GM12801 (cell line): Measurements from ENCODE around the gene CCDC141.

Experiments used
- CTCF ChIP-seq: IDR thresholded peaks from one replicate; pipeline ENCODE4 v1.5.1; 2011; ENCODE audit warnings: control low read depth; ENCODE audit not compliant: insufficient read length; ENCODE audit errors: extremely low read depth

The CCDC141 gene

DNA sequence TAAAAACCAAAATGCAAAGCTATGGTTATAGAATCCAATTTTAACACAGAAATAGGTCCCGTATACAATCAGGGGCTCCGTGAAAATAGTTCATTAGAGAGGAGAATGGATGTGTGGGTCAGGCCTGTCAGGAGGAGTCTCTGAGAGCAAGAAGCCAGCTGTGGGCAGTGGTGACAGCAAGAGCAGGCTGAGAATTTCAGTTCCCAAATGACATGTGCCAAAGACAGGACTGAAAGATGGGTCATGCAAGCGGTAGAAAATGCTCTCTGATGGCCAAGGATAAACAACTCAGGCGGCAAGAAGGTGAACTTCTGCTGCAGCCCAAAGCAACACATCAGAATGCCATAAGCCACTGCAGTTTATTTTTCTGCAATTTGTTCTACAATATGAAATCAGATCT lies 100.4 kb downstream of the CCDC141 start:
- no peak for TF ChIP-seq CTCF

GRCh38 chr2:178949151-178949550 lies 100.8 kb downstream of the CCDC141 start:
- TF ChIP-seq CTCF = no peak

- TF ChIP-seq CTCF = no peak
Observed at GRCh38 chr2:178947006-178947405, 102.9 kb downstream of the CCDC141 start.

DNA sequence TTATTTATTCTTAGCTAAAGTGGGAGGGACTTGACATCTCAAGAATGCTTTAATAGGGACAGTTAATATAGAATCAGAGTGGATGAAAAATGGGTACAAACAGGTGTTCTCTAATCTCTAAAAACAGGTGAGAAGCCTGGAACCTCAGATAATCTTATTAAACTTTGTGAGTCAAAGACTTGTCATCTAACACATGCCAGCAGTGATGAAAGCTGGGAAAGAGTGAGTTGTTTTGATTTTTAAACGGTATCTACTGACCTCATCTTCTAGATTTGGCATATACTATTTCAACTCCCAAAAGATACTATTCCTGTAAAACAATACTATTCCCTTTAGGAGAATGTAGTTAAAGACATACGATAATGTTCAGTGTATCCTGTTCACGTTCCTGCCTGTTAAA lies 103.4 kb downstream of the CCDC141 start:
- no peak for TF ChIP-seq CTCF

DNA sequence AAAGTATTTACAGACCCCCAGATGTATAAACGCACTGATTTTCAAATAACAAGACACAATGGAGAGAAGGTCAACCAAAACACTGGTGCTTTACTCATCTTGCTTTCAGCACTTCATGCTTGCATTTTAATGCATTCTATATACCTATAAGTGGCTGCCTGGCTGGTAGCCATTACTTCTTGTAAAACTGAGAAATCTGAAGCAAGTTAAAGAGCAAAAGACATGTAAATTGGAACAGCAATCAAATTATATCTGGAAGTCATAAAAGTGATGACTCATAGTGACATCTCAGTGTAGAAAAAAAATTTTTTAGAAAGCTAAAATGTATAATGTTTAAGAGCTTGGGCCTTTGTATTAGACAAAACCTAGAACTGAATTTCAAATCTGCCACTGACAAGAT lies 106.2 kb downstream of the CCDC141 start:
- no peak for TF ChIP-seq CTCF

DNA sequence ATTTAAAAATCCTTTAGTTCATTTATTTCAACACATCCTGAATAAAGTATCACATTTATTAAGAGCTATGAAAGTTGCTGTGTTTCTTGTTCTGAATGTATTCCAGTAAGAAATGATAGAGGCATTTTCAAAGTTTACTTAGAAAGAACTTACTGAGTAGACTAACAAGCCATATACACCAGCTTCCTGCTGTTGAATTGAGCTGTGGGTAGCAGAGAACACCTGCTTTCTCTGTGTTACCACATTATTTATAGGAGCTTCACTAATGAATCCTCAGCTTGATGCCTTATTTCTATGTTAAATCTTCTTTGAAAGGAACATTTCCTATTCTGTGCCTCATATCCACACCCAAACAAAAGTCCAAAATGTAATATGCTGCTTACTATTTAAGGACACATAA lies 115.4 kb downstream of the CCDC141 start:
- no peak for TF ChIP-seq CTCF

DNA sequence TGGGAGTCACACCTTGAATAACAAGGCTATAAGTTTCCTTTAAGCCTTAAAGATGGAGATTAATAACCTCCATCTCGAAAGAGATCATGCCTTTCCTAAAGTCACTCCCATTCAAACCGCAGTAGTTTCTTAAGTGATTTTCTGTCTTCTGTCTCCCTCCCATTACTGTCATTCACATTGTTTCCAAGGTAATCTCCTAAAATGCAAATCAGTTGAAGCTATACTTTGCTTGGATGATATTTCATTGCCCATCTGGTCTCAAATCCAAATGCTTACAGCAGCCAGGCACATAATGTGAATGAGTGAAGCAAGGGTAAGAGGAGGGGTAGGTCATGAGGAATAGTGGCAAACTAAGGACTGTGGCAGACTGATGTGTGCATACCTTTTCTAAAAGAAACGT lies 116.4 kb downstream of the CCDC141 start:
- TF ChIP-seq CTCF = no peak

DNA sequence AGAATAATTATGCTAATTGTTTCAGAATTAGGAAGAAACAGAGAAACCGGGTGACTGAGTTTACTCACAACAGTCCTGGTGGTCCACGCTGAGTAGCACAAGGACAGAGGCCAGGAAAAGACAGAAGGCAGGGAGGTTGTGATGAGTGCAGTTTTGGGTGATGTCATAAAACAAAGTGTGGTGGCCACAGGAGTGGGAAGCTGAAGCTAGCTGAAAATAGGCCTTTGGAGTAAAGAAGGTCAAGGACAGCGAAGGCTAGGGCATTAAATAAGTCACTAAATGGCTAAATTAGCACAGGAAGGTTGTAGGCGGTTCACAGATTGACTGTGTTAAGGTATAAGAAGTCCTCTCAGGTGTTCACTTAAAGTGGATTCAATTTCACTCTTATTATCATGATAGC lies 121.9 kb downstream of the CCDC141 start:
- no peak for TF ChIP-seq CTCF
